HG03103 (cell line): ENCODE measurements around the gene RYR1.
"Not testable (repeated sequence)": the region's sequence is repeated elsewhere in the genome, so short reads cannot be mapped to it uniquely, and the experiment has no call there.

ENCODE experiments used
- ATAC-seq: cut with Tn5 transposase; IDR thresholded peaks from one replicate; pipeline ENCODE4 v1.9.1; 2021; ENCODE audit warnings: low read depth; ENCODE audit not compliant: unreplicated experiment

Gene RYR1

GRCh38 chr19:38455031-38455430 is 21.5 kb downstream of the RYR1 start:
- no peak for ATAC-seq

GRCh38 chr19:38457202-38457601 is 23.7 kb downstream of the RYR1 start:
- ATAC-seq: no peak

- no peak for ATAC-seq
Observed at GRCh38 chr19:38457690-38458405, 24.4 kb downstream of the RYR1 start.

- no peak for ATAC-seq
Observed at GRCh38 chr19:38458991-38459390, 25.5 kb downstream of the RYR1 start.

- no peak for ATAC-seq
Observed at GRCh38 chr19:38463365-38463764, 29.9 kb downstream of the RYR1 start.

- no peak for ATAC-seq
Observed at GRCh38 chr19:38464421-38465082, 31.1 kb downstream of the RYR1 start.

GRCh38 chr19:38466050-38466449 is 32.6 kb downstream of the RYR1 start:
- ATAC-seq: no peak

- no peak for ATAC-seq
Observed at GRCh38 chr19:38467541-38468525, 34.3 kb downstream of the RYR1 start.

GRCh38 chr19:38469151-38469550 is 35.7 kb downstream of the RYR1 start:
- no peak for ATAC-seq

- ATAC-seq: no peak
Observed at GRCh38 chr19:38470788-38471480, 37.4 kb downstream of the RYR1 start.

GRCh38 chr19:38472725-38473124 is 39.2 kb downstream of the RYR1 start:
- ATAC-seq: not testable (repeated sequence)

- ATAC-seq: no peak
Observed at GRCh38 chr19:38473201-38473600, 39.7 kb downstream of the RYR1 start.

- no peak for ATAC-seq
Observed at GRCh38 chr19:38475176-38475575, 41.7 kb downstream of the RYR1 start.

GRCh38 chr19:38478273-38478971 is 44.9 kb downstream of the RYR1 start:
- ATAC-seq: no peak

GRCh38 chr19:38482496-38482895 is 49.0 kb downstream of the RYR1 start:
- no peak for ATAC-seq

GRCh38 chr19:38483016-38483630 is 49.6 kb downstream of the RYR1 start:
- no peak for ATAC-seq

GRCh38 chr19:38484747-38485146 is 51.3 kb downstream of the RYR1 start:
- no peak for ATAC-seq

- ATAC-seq: no peak
Observed at GRCh38 chr19:38485541-38486285, 52.2 kb downstream of the RYR1 start.
